ENCODE data around the gene ALDH1L2. TPM values are rescaled to one million over a fixed set of nuclear protein-coding genes. Genes with fewer than 3 reads are reported as not detected.

ALDH1L2 gene
- polyA plus RNA-seq, 1 donor, result 6.5 TPM

GRCh38 chr12:105083551-105084105 is 630 bp downstream of the ALDH1L2 start:
- DNase-seq (ENCODE audit: low read depth), result no peak

DNA sequence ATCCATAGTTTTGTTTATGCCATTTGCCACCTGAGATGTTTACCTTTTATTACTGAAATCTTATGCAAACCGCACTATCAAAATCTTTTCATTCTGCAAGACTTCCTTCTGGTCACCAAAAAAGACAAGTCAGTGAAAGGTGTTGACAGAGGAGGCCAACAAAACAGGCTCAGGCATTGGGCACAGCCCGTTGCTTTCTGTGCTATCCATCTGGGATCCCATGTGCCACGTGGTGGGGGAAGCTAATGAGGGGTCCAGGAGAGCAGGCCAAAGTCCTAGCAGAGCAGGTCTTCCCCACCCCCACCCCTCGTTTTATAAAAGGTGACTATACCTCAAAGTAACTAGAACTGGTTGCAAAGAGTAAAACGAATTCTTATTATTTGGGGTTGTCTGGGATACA is 1.2 kb downstream of the ALDH1L2 start:
- DNase-seq (ENCODE audit: low read depth), result no peak

DNA sequence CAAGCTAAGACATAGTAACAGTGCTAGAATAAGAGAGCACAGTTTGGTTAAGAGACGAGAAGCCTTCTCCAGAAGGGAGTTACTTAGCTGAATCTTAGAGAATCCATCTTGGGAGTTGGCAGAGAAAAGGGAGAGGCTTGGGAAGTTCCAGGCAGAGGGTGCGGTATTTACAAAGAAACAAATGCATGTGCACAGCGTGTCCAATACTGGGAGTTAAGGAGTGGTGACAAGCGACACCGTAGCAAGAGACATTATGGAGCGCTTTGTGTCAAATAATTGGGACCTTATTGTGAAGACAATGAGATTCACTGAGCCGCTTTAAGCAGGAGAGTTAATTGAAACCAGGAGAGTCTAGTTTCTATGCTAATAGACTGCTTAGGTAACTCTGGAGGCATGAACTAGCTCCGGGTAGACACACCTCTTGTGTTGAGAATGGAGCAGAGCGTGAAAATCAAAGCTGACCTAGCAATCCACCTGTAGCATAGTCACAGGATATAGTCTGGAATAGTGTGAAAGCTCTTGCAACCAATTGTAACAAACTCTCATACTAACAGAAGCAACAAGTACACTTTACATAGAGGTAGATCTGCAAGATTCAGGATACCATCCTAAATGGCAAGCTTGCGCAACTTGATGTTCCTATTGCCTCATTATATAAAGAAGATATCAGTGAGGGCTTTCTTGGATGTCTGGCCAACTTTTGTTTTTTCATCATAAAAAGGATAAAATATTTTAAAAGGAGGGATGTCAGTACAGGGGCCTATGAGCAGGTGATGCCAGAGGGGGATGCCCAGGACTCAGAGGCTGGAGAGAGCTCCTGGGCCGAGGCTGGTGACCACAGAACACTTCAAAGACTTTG is 5.3 kb downstream of the ALDH1L2 start:
- DNase-seq (ENCODE audit: low read depth), result no peak

DNA sequence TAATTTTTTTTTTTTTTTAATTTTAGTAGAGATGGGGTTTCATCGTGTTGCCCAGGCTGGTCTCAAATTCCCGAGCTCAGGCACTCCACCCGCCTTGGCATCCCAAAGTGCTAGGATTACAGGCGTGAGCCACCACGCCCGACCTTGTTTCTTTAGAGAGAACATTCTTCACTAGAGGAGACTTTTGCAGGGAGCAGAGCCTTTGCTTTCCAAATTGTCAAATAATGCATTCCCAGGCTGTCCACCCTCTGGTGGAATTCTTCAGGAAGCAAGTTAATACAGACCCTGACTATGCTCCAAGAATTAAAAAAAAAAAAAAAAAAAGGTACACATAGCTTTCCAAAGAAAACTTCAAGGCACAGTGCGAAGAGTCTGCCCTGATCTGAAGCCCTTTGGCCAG is 6.8 kb downstream of the ALDH1L2 start:
- DNase-seq (ENCODE audit: low read depth), result no peak

DNA sequence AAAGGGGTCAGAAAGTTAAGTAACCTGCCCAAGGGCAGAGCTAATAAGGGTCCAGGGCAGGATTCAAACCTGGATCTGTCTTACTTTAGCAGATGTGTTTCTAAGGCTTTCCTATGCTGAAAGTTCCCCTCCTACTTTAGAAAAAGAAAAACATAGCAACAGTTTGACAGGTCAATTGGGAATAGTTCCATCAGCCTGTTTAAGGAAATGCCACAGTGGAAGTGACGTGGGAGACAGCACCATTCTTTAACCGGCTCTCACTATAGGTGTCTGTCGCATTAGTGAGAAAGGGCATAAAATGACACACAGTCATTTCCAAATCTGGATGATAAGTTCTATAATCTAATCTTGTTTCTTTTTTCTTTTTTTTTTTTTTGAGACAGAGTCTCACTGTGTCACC is 7.3 kb downstream of the ALDH1L2 start:
- DNase-seq (ENCODE audit: low read depth), result no peak

DNA sequence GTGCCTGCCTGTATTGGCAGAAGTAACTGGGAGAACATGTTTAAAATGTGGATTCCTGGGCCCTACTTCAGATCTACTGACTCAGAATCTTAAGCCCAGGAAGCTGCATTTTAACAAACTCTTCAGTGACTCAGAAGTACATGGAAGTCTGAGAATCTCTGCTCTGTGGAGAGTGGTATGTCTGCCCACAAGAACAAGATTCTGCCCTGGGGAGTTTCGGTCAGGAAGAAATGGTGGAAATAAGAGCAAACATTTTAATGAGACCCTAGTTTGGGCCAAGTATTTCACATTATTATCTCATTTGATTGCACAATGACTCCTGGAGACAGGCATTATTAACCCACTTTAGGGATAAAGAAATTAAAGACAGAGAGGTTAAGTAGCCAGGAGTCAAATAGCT is 8.2 kb downstream of the ALDH1L2 start:
- DNase-seq (ENCODE audit: low read depth), result no peak

GRCh38 chr12:105072888-105073488 is 11.3 kb downstream of the ALDH1L2 start:
- no peak for DNase-seq (ENCODE audit: low read depth)

DNA sequence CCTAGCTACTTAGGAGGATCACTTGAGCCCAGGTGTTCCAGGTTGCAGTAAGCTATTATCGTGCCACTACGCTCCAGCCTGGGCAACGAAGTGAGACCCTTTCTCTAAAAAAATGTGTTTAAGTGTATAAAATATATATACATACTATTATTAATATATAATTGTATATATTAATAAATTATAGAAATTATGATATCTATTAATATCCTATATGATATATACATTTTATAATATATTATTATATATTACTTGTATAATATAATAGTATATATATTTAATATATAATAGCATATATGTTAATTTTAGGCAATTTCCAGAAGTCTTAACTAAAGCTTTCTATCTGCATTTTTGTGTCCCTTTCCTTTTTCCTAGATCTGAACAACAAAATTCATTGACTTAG is 12.3 kb downstream of the ALDH1L2 start:
- DNase-seq (ENCODE audit: low read depth), result no peak

- no peak for DNase-seq (ENCODE audit: low read depth)
Observed at GRCh38 chr12:105069936-105070702, 14.1 kb downstream of the ALDH1L2 start.

DNA sequence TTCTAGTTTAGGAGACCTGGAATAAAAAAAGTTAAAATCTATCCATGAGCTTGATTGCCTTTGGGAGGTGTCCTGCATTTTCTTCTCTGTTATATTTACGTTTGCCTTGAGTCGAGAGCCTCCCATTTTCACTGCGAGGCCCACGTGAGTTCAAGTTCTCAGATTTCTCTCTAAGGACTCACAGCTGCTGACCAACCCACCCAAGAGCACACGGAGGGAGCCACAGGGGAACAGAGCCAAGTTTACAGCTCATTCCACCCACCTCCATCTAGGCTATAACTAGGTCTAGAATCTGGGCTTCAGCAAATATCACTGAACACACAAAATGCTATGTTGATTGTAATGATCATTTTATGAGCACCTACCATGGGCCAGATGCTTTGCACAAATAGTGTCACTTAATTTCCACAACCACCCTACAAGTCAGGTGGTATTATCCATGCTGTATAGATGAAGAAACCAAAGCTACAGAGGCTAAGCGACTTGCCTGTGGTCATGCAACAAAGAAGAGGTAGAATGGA is 16.7 kb downstream of the ALDH1L2 start:
- DNase-seq (ENCODE audit: low read depth), result no peak

DNA sequence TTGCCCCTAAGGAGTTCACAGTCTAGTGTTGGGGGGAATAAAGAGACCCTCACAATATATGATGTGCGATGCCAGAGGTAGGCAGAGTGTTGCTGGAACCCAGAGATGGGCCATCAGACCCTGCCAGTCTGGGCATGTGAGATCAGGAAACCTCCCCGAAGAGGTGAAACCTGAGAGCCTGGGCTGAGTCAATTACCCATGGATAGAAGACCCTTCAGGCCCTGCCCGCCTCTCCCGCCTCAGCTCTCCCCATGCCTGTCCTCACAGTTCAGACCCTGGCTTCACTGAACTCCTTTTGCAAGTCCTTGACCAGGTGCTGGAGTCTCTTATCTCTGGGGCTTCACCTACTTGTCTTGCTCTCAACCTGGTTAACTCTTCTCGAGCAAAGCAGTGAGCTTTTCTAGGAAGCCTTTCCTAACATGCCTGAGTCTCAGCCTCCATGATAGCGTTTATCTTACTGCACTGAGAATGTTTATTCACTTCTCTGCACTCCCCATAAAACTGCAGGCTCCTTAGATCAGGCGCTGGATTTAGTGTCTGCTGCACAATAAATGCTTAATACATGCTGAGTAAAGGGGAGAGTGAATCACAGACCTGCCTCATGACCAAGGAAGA is 19.6 kb downstream of the ALDH1L2 start:
- DNase-seq (ENCODE audit: low read depth), result no peak

DNA sequence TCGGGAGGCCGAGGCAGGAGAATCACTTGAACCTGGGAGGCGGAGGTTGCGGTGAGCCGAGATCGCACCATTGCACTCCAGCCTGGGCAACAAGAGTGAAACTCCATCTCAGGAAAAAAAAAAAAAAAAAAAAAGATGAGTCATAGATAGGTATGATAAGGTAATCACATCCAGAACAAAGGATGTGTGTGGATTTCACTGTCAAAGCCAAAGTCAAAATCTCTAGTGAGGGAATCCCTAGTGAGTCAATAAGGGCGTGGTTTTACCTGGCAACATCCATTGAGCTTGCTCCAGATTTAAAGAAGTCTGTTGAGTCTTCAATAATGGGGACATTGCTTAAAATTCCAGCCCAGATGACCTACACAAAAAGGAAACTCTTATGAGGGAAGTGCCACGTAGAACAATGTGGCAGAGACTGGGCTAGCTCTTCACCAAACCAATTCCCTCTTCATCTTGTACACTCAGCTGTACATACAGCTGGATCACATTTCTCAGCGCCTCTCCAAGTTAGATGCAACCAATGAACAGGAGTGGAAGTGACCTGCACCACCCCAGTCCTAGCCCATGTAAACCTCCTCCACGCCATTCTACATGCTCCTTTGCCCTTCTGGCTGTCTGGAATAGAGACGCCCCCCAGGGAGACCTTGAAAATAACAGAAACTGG is 23.4 kb downstream of the ALDH1L2 start:
- DNase-seq (ENCODE audit: low read depth), result no peak

GRCh38 chr12:105057174-105057573 is 27.1 kb downstream of the ALDH1L2 start:
- DNase-seq (ENCODE audit: low read depth), result no peak

DNA sequence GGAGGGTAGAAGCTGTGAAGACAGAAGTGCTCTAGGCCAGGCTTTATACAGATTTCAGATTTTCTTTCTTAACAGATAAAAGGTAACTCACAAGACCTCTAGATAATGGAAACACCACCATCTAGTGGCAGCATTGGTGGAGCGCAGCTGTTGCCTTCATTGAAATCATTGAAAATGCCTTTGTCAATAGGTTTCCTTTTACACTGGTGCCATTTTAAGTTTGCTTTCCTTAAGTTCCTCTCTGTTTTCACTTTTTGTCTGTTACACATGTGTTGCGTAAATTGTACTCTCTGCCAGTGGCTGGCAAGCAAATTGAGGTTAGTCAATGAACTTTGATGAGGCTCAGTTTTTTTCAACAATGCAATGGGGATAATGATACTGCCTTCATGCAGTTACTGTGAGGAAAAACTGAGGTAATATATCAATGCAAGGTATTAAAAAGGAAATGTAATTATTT is 31.1 kb downstream of the ALDH1L2 start:
- peak; percentile 58 for DNase-seq (ENCODE audit: low read depth)

- DNase-seq (ENCODE audit: low read depth), result no peak
Observed at GRCh38 chr12:105051981-105052380, 32.3 kb downstream of the ALDH1L2 start.

GRCh38 chr12:105048315-105048714 is 35.9 kb downstream of the ALDH1L2 start:
- no peak for DNase-seq (ENCODE audit: low read depth)

DNA sequence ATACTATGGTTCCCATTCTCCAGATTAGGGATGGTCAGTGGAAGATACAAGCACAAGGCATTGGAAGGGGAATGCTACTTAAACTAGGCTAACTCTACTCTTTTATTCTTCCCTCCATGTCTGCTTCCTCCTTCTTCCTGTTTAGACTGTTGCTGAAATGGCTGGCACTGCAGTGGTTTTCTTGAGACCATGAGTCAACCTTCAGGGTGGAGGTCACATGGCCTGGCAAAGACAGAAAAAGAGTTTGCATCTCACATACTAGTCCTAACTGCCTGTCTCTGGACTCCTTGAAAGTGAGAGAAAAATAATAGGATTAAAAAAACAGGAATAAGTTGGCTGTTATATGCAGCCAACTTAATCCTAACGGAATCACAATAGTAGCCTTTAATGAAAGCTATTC is 37.0 kb downstream of the ALDH1L2 start:
- no peak for DNase-seq (ENCODE audit: low read depth)

- DNase-seq (ENCODE audit: low read depth), result peak; percentile 26
Observed at GRCh38 chr12:105041186-105041585, 43.1 kb downstream of the ALDH1L2 start.

DNA sequence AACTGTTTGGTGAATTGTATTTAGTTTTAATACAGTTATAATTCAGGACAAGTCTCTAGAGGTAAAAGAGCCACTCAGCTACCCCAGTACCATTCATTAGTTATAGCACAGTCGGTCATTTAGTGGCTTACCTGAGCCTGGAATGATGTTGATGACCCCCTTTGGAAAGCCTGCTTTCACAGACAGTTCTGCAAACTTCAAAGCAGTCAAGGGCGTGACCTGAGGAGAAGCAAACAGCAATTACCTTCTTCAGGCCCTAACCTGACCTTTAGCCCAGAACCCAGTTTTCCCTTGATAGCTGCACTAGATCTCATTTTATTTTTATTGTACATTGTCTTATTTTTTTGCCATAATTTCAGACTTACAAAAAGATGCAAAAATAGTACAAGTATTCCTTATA is 43.8 kb downstream of the ALDH1L2 start:
- DNase-seq (ENCODE audit: low read depth), result no peak

DNA sequence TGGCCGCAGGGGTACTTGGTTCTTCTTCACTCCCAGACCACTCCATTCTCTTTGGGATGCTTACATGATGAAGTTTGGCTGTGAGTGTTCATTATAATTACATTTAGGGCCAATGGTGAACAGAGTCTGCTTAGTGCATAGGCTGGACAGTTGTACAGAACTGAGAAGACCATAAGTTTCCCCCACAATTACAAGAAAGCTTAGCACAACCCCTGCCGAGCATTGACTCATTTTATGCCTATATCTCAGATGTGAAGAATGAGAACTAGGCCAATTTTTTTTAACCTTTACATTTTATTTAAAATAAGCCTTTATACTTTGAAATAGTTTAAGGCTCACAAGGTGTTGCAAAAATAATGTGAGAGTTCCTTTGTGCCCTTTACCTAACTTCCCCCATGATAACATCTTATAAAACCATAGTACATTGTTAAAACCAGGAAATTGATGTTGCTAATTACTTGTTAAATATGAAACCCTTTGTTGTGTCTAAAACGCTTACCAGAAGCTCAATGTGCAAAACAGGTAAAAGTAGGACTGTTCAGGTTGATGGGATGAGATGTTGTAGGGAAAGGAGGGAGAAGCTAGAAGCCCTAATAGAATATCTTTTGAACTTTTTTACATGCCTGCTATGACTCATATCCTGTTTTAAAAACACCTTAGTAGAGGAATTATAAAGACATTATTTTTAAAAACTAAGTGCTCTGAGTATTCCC is 47.2 kb downstream of the ALDH1L2 start:
- DNase-seq (ENCODE audit: low read depth), result no peak

Data from forelimb muscle (tissue), 1 donor.